MM.1S (cell line): ENCODE measurements around the gene UTP25.

Source experiments
- CTCF ChIP-seq: fragments of 300-600 bp; sonication (generic); IDR thresholded peaks from 2 replicates; pipeline ENCODE4 v1.5.1; 2016; ENCODE audit warnings: antibody characterized with exemption, low read length, mixed read lengths
- EZH2 ChIP-seq: fragments of 300-600 bp; sonication (generic); optimal IDR thresholded peaks from 2 replicates; pipeline ENCODE3; 2017; ENCODE audit warnings: low read depth, mild to moderate bottlenecking, antibody characterized with exemption, low read length, mixed read lengths
- EZH2phosphoT487 ChIP-seq: fragments of 300-600 bp; sonication (generic); IDR thresholded peaks from 2 replicates; pipeline ENCODE4 v1.6.1; 2018; ENCODE audit warnings: antibody characterized with exemption, low read length

- no peak for TF ChIP-seq CTCF
- no peak for TF ChIP-seq EZH2
- no peak for TF ChIP-seq EZH2phosphoT487
These were observed 55.7 kb downstream of the UTP25 start for GRCh38 chr1:209883341-209883971.
